K562 (cell line): ENCODE results near the gene CSNK1G1. TPM values are rescaled to one million over a fixed set of nuclear protein-coding genes. Genes with fewer than 3 reads are reported as not detected.

Experiments used
- ATAC-seq: fragments of 200-7000 bp; cut with Tn5 transposase; 3 replicates; pipeline ENCODE4 v1.9.1; 2020; ENCODE audit warnings: moderate library complexity
- BruUV-seq: library from RNA; stranded (reverse); fragments of 400-500 nt; replicated peaks from 2 replicates; lab custom pipeline; 2021; lab: Mats Ljungman, UMichigan
- CTCF ChIA-PET: fragments of 300-600 bp; formaldehyde crosslinking; extraction: SDS; loops from one replicate; lab custom pipeline; 2021; ENCODE audit warnings: low intra/inter-chr PET ratio; lab: Yijun Ruan, JAX
- POLR2A ChIA-PET: fragments of 300-600, 350-650 bp; sonication (Branson Sonifier 250); formaldehyde crosslinking; extraction: SDS; loops from one replicate; lab custom pipeline; 2021; ENCODE audit warnings: antibody characterized with exemption, inconsistent platforms; lab: Yijun Ruan, JAX
- DNase-seq, 4 experiments: peaks; one replicate each; pipeline versions ENCODE4 v3.0.0 to v3.0.0-alpha.2; 2011 to 2018; ENCODE audit warnings: low spot score in 3 of 4, mixed read lengths in 3 of 4; ENCODE audit errors: extremely low read depth in 1 of 4
- FAIRE-seq: peaks from 2 replicates; lab custom pipeline; 2011; peaks lifted over from hg19 to GRCh38; lab: Jason Lieb, UNC
- H2AFZ ChIP-seq: 2 replicates; pipeline ENCODE4 v1.6.0; 2011; ENCODE audit warnings: low read depth, low read length, control low read depth, inconsistent platforms
- H3K27ac ChIP-seq: fragments of 200-600 bp; 3 replicates; pipeline ENCODE4 v1.8.0; 2011; ENCODE audit warnings: low read depth, mild to moderate bottlenecking, control low read depth, inconsistent platforms, low read length, moderate library complexity, mixed read lengths; ENCODE audit errors: extremely low read depth
- H3K27me3 ChIP-seq, 2 experiments: fragments of 300-600 bp in 1 of 2; 2 replicates in 1 of 2; 3 replicates in 1 of 2; pipeline versions ENCODE4 v1.6.0 to v1.8.0; 2011; ENCODE audit warnings: inconsistent platforms in 2 of 2, low read length in 2 of 2, mild to moderate bottlenecking in 1 of 2, mixed read lengths in 1 of 2, moderate library complexity in 1 of 2; ENCODE audit not compliant: control insufficient read depth in 2 of 2, insufficient read depth in 2 of 2
- H3K36me3 ChIP-seq: fragments of 300-600 bp; 3 replicates; pipeline ENCODE4 v1.8.0; 2011; ENCODE audit warnings: mild to moderate bottlenecking, low read length, inconsistent platforms; ENCODE audit not compliant: control insufficient read depth, insufficient read depth
- H3K4me1 ChIP-seq, 2 experiments: fragments of 200-600 bp in 1 of 2; replicated peaks in 1 of 2; 2 replicates in 1 of 2; 3 replicates in 1 of 2; pipeline versions ENCODE4 v1.5.1 to v1.8.0; 2011; ENCODE audit warnings: inconsistent platforms in 2 of 2, low read length in 2 of 2, mild to moderate bottlenecking in 1 of 2, mixed read lengths in 1 of 2, moderate library complexity in 1 of 2; ENCODE audit not compliant: control insufficient read depth in 2 of 2, insufficient read depth in 2 of 2
- H3K4me2 ChIP-seq: 2 replicates; pipeline ENCODE4 v1.6.1; 2011; ENCODE audit warnings: low read length, control low read depth, inconsistent platforms, mixed read lengths; ENCODE audit not compliant: insufficient read depth
- H3K4me3 ChIP-seq: fragments of 200-600 bp; sonication (generic), shearing (Covaris generic); 2 replicates; pipeline ENCODE4 v1.5.1; 2016; ENCODE audit warnings: control low read depth, inconsistent platforms
- H3K79me2 ChIP-seq: fragments of 200-600 bp; 3 replicates; pipeline ENCODE4 v1.8.0; 2011; ENCODE audit warnings: low read length, inconsistent platforms; ENCODE audit not compliant: control insufficient read depth, insufficient read depth
- H3K9ac ChIP-seq, 2 experiments: 2 replicates each; pipeline versions ENCODE4 v1.6.0 to v1.6.1; 2011; ENCODE audit warnings: low read depth in 2 of 2, low read length in 2 of 2, control low read depth in 1 of 2, inconsistent platforms in 1 of 2, mild to moderate bottlenecking in 1 of 2, mixed read lengths in 1 of 2; ENCODE audit not compliant: insufficient read depth in 1 of 2
- H3K9me1 ChIP-seq: one replicate; pipeline ENCODE4 v1.6.0; 2011; ENCODE audit warnings: inconsistent platforms, mild to moderate bottlenecking, low read length, moderate library complexity; ENCODE audit not compliant: control insufficient read depth, insufficient read depth
- H3K9me3 ChIP-seq: replicated peaks from 2 replicates; pipeline ENCODE4 v1.5.1; 2011; ENCODE audit warnings: low read depth, low read length, inconsistent platforms; ENCODE audit not compliant: control insufficient read depth, insufficient read depth
- H4K20me1 ChIP-seq: replicated peaks from 2 replicates; pipeline ENCODE4 v1.6.1; 2011; ENCODE audit warnings: low read length, inconsistent platforms, mixed read lengths; ENCODE audit not compliant: control insufficient read depth, insufficient read depth
- CEBPG ChIP-seq, 3 experiments: fragments of 200-800 bp in 1 of 3; sonication (Bioruptor generic) in 1 of 3; sonication (generic) in 1 of 3; formaldehyde crosslinking in 1 of 3; IDR thresholded peaks in 2 of 3; conservative IDR thresholded peaks in 1 of 3; 2 replicates each; pipeline versions ENCODE4 v1.6.1 to v1.8.0; 2016 to 2022; ENCODE audit warnings: missing compliant biosample characterization in 2 of 3, missing genetic modification characterization in 2 of 3, mild to moderate bottlenecking in 1 of 3, missing genetic modification reagents in 1 of 3
- XRCC3 ChIP-seq: fragments of 450-650 bp; IDR thresholded peaks from 2 replicates; pipeline ENCODE4 v1.6.1; 2017; ENCODE audit warnings: mild to moderate bottlenecking, moderate library complexity
- ZFP91 ChIP-seq: sonication (generic); formaldehyde crosslinking; IDR thresholded peaks from 2 replicates; pipeline ENCODE4 v1.8.0; 2022; ENCODE audit warnings: mild to moderate bottlenecking, missing genetic modification reagents
- in situ Hi-C: fragments of 300-500 bp; cut with MboI; formaldehyde crosslinking; loops from 4 replicates; pipeline ENCODE4 v1.15.0; 2018; ENCODE audit warnings: inconsistent platforms, mixed read lengths
- intact Hi-C: fragments of 100-400 bp; cut with micrococcal nuclease; formaldehyde crosslinking; loops from 2 replicates; pipeline ENCODE4 v1.14.2; 2022
- polyA plus RNA-seq, 8 experiments: library from polyadenylated mRNA; depleted of rRNA in 4 of 8; stranded (reverse) in 5 of 8; unstranded in 3 of 8; fragments of >200 nt; fragmentation: Nextera tagmentation in 2 of 8; fragmentation: Illumina TruSeq in 1 of 8; extraction: Ambion mirVana in 2 of 8; extraction: Trizol in 1 of 8; gene quantifications; 2 replicates each; pipeline versions ENCODE4 v1.2.1 to v1.2.3, GENCODE V29; 2011 to 2014; ENCODE audit warnings: inconsistent platforms in 1 of 8, missing spikeins in 1 of 8
- total RNA-seq, 7 experiments: library from RNA; depleted of rRNA in 6 of 7; stranded (reverse); fragments of >200 nt in 6 of 7; fragmentation: Illumina TruSeq in 2 of 7; extraction: Trizol in 2 of 7; gene quantifications; 2 replicates each; pipeline versions ENCODE4 v1.2.1 to v1.2.3, GENCODE V29; 2011 to 2021; ENCODE audit warnings: low replicate concordance in 1 of 7

CSNK1G1 gene
- total and polyA plus RNA-seq, 9 of the 15 experiments (the other 6 are each of a cell fraction or from before 2014, with no cell fraction given): 4.5 to 18.5 (median 9.5) TPM

GRCh38 chr15:64223882-64224281 is 132.1 kb downstream of the CSNK1G1 start:
- Histone ChIP-seq H3K27me3 (no peaks in the 10 kb centered on the region), H3K4me2 (no peak overlapping the region), H3K27ac (peak overlapping the region; percentile 14; the same call in 2 of the 3 replicates), H3K79me2 (peaks cover 9% of the 10 kb centered on the region), H3K9me1 (no peaks in the 10 kb centered on the region), H3K9ac (peak overlapping the region in 1 of 2 experiments; percentile 38; a peak in 1 of 4 replicates), H3K4me3 (no peak overlapping the region), H3K9me3 (no peaks in the 10 kb centered on the region), H3K36me3 (no peaks in the 10 kb centered on the region), H3K4me1 (peaks cover 0 to 22% of the 10 kb centered on the region in 2 experiments; a peak in 3 of 5 replicates), H2AFZ (no peak overlapping the region), H4K20me1 (no peaks in the 10 kb centered on the region)
- ChIA-PET POLR2A (interaction anchor here (1.6 to 2.8 kb wide), 2 partner anchors 9 to 28 kb away, joined by 3 to 14 read pairs; no protein-coding TSS in a partner anchor), CTCF (no interaction called here)
- in situ Hi-C loops (loop anchor here (25.0 kb wide), 1 partner anchor 438 kb away; no protein-coding TSS in a partner anchor), intact Hi-C loops (no loop called here)
- no peak for TF ChIP-seq ZFP91 (CRISPR knock-in tag)
- TF ChIP-seq CEBPG (CRISPR knock-in tag; IDR thresholded peaks at IDR 0.05): no peak
- peak in 1 of 2 experiments; percentile 78; a peak in 2 of 4 replicates for TF ChIP-seq CEBPG (tag; conservative IDR thresholded peaks at IDR 0.05 in 1 of 2, IDR thresholded peaks at IDR 0.05 in 1 of 2)
- TF ChIP-seq XRCC3: no peak
- no peak for ATAC-seq
- no peak for FAIRE-seq
- DNase-seq: no peak
- no TSS peak for BruUV-seq
